Trophoblast cell (in vitro differentiated cells and primary cell): ENCODE data around the gene HOXD11.

Experiments used
- DNase-seq, 2 donors: peaks; one replicate each; pipeline ENCODE4 v3.0.0-alpha.2; 2016
- H2AFZ ChIP-seq: 2 replicates; pipeline ENCODE4 v1.6.1; 2013; ENCODE audit warnings: low read length, moderate library complexity, mild to moderate bottlenecking; ENCODE audit not compliant: insufficient read depth, poor library complexity
- H2AK5ac ChIP-seq: 2 replicates; pipeline ENCODE4 v1.6.1; 2013; ENCODE audit warnings: mild to moderate bottlenecking, low read length
- H2BK120ac ChIP-seq: 2 replicates; pipeline ENCODE4 v1.6.1; 2013; ENCODE audit warnings: low read length, mild to moderate bottlenecking, moderate library complexity; ENCODE audit not compliant: insufficient read depth, poor library complexity
- H2BK12ac ChIP-seq: 2 replicates; pipeline ENCODE4 v1.6.1; 2013; ENCODE audit warnings: mild to moderate bottlenecking, low read length, moderate library complexity
- H2BK5ac ChIP-seq: 2 replicates; pipeline ENCODE4 v1.6.1; 2013; ENCODE audit warnings: low read length, low read depth, moderate library complexity, mild to moderate bottlenecking; ENCODE audit not compliant: poor library complexity
- H3K14ac ChIP-seq: 2 replicates; pipeline ENCODE4 v1.6.1; 2013; ENCODE audit warnings: mild to moderate bottlenecking, low read length
- H3K18ac ChIP-seq: 2 replicates; pipeline ENCODE4 v1.6.1; 2013; ENCODE audit warnings: mild to moderate bottlenecking, low read length
- H3K23ac ChIP-seq: 2 replicates; pipeline ENCODE4 v1.6.1; 2013; ENCODE audit warnings: low read length
- H3K27ac ChIP-seq: 2 replicates; pipeline ENCODE4 v1.5.1; 2013; ENCODE audit warnings: low read depth, mild to moderate bottlenecking, inconsistent platforms, low read length, moderate library complexity
- H3K27me3 ChIP-seq: 2 replicates; pipeline ENCODE4 v1.6.1; 2013; ENCODE audit warnings: inconsistent platforms, mild to moderate bottlenecking, low read length, moderate library complexity; ENCODE audit not compliant: insufficient read depth
- H3K36me3 ChIP-seq, 2 experiments: 1 replicate in 1 of 2; 2 replicates in 1 of 2; pipeline ENCODE4 v1.6.1; 2013; ENCODE audit warnings: low read length in 2 of 2, mild to moderate bottlenecking in 2 of 2, moderate library complexity in 1 of 2; ENCODE audit not compliant: insufficient read depth in 2 of 2, control insufficient read depth in 1 of 2
- H3K4ac ChIP-seq: 2 replicates; pipeline ENCODE4 v1.6.1; 2013; ENCODE audit warnings: low read depth, mild to moderate bottlenecking, low read length, moderate library complexity
- H3K4me1 ChIP-seq, 2 experiments: 1 replicate in 1 of 2; 2 replicates in 1 of 2; pipeline ENCODE4 v1.6.1; 2013; ENCODE audit warnings: low read length in 2 of 2, mild to moderate bottlenecking in 2 of 2, moderate library complexity in 1 of 2; ENCODE audit not compliant: insufficient read depth in 2 of 2, control insufficient read depth in 1 of 2
- H3K4me2 ChIP-seq: 2 replicates; pipeline ENCODE4 v1.6.1; 2013; ENCODE audit warnings: inconsistent platforms, mild to moderate bottlenecking, low read length, moderate library complexity
- H3K4me3 ChIP-seq: 2 replicates; pipeline ENCODE4 v1.5.1; 2013; ENCODE audit warnings: mild to moderate bottlenecking, low read depth, low read length, inconsistent platforms
- H3K79me1 ChIP-seq: one replicate; pipeline ENCODE4 v1.6.1; 2013; ENCODE audit warnings: low read length
- H3K79me2 ChIP-seq: 2 replicates; pipeline ENCODE4 v1.6.1; 2013; ENCODE audit warnings: low read length, mild to moderate bottlenecking; ENCODE audit not compliant: control insufficient read depth, insufficient read depth, poor library complexity
- H3K9ac ChIP-seq: 2 replicates; pipeline ENCODE4 v1.6.1; 2013; ENCODE audit warnings: mild to moderate bottlenecking, low read length
- H3K9me3 ChIP-seq: 2 replicates; pipeline ENCODE4 v1.6.1; 2013; ENCODE audit warnings: low read depth, mild to moderate bottlenecking, control low read depth, inconsistent platforms, low read length; ENCODE audit not compliant: insufficient read depth
- H4K12ac ChIP-seq: 2 replicates; pipeline ENCODE4 v1.6.1; 2013; ENCODE audit warnings: low read depth, mild to moderate bottlenecking, low read length, moderate library complexity
- H4K8ac ChIP-seq: 2 replicates; pipeline ENCODE4 v1.6.1; 2013; ENCODE audit warnings: low read depth, mild to moderate bottlenecking, low read length, moderate library complexity
- H4K91ac ChIP-seq: one replicate; pipeline ENCODE4 v1.6.1; 2013; ENCODE audit warnings: low read depth, mild to moderate bottlenecking, low read length, moderate library complexity
- WGBS: extraction: QIAGEN DNeasy Blood & Tissue Kit; methylation state at CpG from one replicate; pipeline ENCODE4 v1.1.7; 2013; ENCODE audit warnings: missing lambda C conversion rate; ENCODE audit not compliant: insufficient read length, insufficient coverage; ENCODE audit errors: extremely low coverage; 5-methylcytosine and 5-hydroxymethylcytosine counted together

Gene HOXD11

DNA sequence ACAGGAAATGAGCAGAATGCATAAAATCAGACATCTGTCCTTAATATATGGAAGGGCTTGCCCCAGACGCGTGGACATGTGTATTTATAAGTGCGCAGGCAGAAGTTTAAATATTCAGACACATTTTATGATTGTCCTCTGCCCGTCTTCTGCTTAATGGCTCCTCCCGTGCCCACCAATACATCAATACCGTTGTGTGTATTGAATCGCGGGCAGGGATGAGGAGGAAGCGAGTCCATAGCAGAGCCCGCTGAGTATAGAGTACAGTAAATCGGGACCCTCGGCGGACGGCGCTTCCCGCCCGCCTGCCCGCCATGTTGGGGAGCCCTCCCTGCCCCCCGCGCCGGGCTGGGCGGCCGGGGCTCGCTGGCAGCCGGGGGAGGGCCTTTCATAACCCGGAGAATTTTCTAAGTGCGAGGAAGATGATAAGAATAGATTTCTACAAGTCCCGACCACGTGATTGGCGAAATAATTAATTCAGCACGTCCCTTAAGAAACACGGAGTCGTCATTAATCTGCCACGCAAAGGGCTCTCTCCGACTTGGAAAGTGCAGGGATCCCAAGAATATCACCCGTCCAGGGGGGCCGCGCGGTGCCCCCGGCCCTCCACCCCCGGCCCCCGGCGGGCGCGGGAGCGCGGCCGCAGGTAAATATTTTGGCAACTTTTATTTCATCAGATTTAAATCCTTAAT lies 49.9 kb downstream of the HOXD11 start, which contains the start of gene HOXD3:
TSS of gene HOXD3 (plus strand) at position 501 of the 692 bp plus-strand sequence. CDS start 11,808 bp downstream, outside the sequence.
- Histone ChIP-seq H4K8ac (no peak within 1 kb of the TSS), H3K36me3 (no peaks in the 10 kb centered on the region), H2BK5ac (no peak within 1 kb of the TSS), H3K4ac (no peak within 1 kb of the TSS), H3K4me3 (no peak within 1 kb of the TSS), H2AK5ac (no peak within 1 kb of the TSS), H3K23ac (no peak within 1 kb of the TSS), H3K79me1 (no peaks in the 10 kb centered on the region), H3K9me3 (peaks cover 22% of the 10 kb centered on the region), H3K4me2 (peak within 1 kb of the TSS; percentile 37), H3K27me3 (peaks cover 91% of the 10 kb centered on the region), H2AFZ (no peak within 1 kb of the TSS), H4K91ac (no peak within 1 kb of the TSS), H3K14ac (no peak within 1 kb of the TSS), H2BK12ac (no peak within 1 kb of the TSS), H3K27ac (no peak within 1 kb of the TSS), H4K12ac (no peak within 1 kb of the TSS), H2BK120ac (no peak within 1 kb of the TSS), H3K79me2 (no peaks in the 10 kb centered on the region), H3K4me1 (peaks cover under 1 to 11% of the 10 kb centered on the region in 2 experiments), H3K18ac (no peak within 1 kb of the TSS), H3K9ac (no peak within 1 kb of the TSS)
- WGBS: no CpG with 5 or more reads among the region's 48 CpGs
- no peak for DNase-seq

DNA sequence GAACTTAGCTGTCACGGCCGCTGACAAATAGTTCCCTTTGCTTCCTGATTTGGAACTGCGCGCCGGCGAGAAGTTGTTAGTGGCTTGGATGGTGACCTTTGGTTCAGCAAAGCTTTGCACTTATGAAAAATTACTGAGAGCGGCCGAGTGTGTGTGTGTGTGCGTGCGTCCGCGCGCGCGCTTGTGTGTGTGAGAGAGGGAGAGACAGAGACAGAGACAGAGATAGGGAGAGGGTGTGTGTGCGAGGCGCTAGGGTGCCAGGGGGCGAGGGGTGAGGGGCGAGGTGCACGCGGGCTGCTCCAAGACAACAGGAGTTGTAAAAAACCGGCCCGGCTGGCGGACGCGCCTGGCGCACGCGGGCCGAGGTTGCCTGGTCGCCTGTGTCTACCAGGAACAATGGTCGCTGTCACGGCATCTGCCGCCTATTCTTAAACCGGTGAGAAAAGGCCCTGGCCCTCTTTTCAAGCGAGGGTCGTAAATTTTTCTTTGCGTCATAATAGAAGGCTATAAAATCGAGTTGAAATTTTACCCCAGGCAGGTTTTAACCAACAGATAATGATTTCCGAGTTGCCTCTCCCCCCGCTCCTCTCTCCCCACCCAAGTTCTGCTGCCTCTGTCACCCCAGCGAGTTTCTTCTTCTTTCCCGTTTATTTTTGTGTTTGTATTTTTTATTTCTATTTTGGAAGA lies 50.6 kb downstream of the HOXD11 start:
- Histone ChIP-seq H3K4me3 (no peak overlapping the region), H3K9me3 (peaks cover 22% of the 10 kb centered on the region), H3K79me1 (no peaks in the 10 kb centered on the region), H3K14ac (no peak overlapping the region), H4K8ac (no peak overlapping the region), H2BK5ac (no peak overlapping the region), H3K27ac (no peak overlapping the region), H2BK12ac (no peak overlapping the region), H3K36me3 (no peaks in the 10 kb centered on the region), H3K23ac (no peak overlapping the region), H2AFZ (no peak overlapping the region), H3K4ac (no peak overlapping the region), H3K27me3 (peaks cover 92% of the 10 kb centered on the region), H3K4me1 (peaks cover 0 to 8% of the 10 kb centered on the region in 2 experiments), H3K4me2 (peak overlapping the region; percentile 37), H4K12ac (no peak overlapping the region), H2AK5ac (no peak overlapping the region), H4K91ac (no peak overlapping the region), H2BK120ac (no peak overlapping the region), H3K79me2 (no peaks in the 10 kb centered on the region), H3K18ac (no peak overlapping the region), H3K9ac (no peak overlapping the region)
- peak in 1 of 2 donors; percentile 6 for DNase-seq
- WGBS: no CpG with 5 or more reads among the region's 43 CpGs

DNA sequence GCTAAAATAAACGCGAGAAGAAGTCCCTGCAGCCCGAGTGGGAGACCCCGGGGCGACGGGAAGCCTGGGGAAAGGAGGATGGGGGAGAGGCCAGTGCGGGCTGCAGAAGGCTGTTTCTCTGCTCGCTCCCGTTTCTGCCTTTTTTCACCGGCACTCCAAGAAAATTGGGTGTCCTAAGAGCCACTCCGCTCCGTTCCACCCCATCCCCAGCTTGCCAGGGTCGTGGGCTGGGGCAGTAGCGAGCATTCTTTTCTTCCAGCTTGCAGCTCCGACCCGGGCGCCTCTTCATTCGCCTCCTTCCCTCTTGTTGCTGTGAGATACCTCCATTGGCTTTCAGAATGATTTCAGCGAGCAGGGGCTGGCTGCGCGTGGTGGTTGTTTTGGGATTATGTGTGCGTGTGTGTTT lies 51.1 kb downstream of the HOXD11 start:
- peak overlapping the region; percentile 19 for H3K4me2 ChIP-seq

DNA sequence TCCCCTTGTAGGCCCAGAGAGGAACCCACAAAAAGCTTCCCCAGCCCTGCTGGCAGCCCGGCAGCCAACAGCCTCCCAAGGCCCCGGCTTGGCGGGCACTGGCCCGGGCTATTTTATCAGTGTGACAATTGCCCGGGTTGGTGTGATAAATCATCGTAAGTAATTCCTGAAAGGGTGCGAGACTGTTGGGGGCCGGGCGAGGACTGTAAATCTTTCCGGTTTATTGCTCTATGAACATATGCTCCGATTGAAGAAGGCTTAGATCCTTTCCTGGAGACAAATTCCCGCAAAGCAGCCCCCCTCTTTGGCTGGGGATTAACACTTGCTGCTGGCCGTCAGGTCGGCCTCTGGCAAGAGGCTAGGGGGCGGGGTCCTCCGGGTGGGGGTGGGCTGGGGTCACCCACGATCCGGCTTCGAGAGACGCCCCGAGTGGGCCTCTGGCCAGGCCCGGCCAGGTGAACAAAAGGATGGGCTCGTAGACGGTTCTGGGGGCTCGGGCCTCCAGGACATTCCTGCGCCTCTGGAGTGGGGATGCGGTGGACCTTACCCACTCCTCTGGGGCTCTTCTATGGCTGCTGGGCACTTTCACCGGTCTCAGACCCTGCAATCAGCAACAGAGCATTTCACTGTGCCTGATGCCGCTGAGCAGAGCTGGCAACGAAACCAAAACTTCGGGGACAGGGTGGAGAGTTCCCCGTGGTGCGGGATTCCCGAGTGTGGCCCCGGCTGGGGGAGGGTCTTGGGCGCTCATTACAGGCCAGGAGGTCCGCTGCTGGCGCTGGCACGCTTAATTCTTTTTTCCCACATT lies 52.0 kb downstream of the HOXD11 start:
- H3K79me1 ChIP-seq: no peaks in the 10 kb centered on the region

More for the DNA sequence above, 51.1 kb downstream of the HOXD11 start:
- Histone ChIP-seq H2BK12ac (no peak overlapping the region), H3K4me1 (peaks cover 0 to 8% of the 10 kb centered on the region in 2 experiments), H3K27ac (no peak overlapping the region), H4K12ac (no peak overlapping the region), H3K18ac (no peak overlapping the region), H2BK5ac (no peak overlapping the region), H3K9ac (no peak overlapping the region), H3K36me3 (no peaks in the 10 kb centered on the region), H3K23ac (no peak overlapping the region), H3K27me3 (peaks cover 93% of the 10 kb centered on the region), H3K4ac (no peak overlapping the region), H2BK120ac (no peak overlapping the region), H3K79me2 (no peaks in the 10 kb centered on the region), H3K14ac (no peak overlapping the region), H3K79me1 (no peaks in the 10 kb centered on the region), H2AFZ (no peak overlapping the region), H3K4me3 (no peak overlapping the region), H2AK5ac (no peak overlapping the region), H4K8ac (no peak overlapping the region), H3K9me3 (peaks cover 24% of the 10 kb centered on the region), H4K91ac (no peak overlapping the region)
- no CpG with 5 or more reads among the region's 22 CpGs for WGBS
- no peak for DNase-seq

More for the DNA sequence above, 52.0 kb downstream of the HOXD11 start:
- no peak overlapping the region for H4K12ac ChIP-seq
- H3K23ac ChIP-seq: no peak overlapping the region
- no peaks in the 10 kb centered on the region for H3K79me2 ChIP-seq
- no peak overlapping the region for H2AFZ ChIP-seq
- H2BK120ac ChIP-seq: no peak overlapping the region
- no peak overlapping the region for H3K14ac ChIP-seq
- no peak for DNase-seq
- no peaks in the 10 kb centered on the region for H3K36me3 ChIP-seq
- H3K18ac ChIP-seq: no peak overlapping the region
- no peak overlapping the region for H2BK5ac ChIP-seq
- H4K91ac ChIP-seq: no peak overlapping the region
- no peak overlapping the region for H3K4ac ChIP-seq
- H4K8ac ChIP-seq: no peak overlapping the region
- no peak overlapping the region for H2BK12ac ChIP-seq
- H3K9me3 ChIP-seq: peaks cover 27% of the 10 kb centered on the region
- peaks cover 0 to 8% of the 10 kb centered on the region in 2 experiments for H3K4me1 ChIP-seq
- H3K27me3 ChIP-seq: peaks cover 95% of the 10 kb centered on the region
- no peak overlapping the region for H3K4me2 ChIP-seq
- no peak overlapping the region for H3K9ac ChIP-seq
- H3K27ac ChIP-seq: no peak overlapping the region
- no CpG with 5 or more reads among the region's 39 CpGs for WGBS
- H3K4me3 ChIP-seq: no peak overlapping the region
- no peak overlapping the region for H2AK5ac ChIP-seq
